ENCODE data around the gene CASZ1.

The CASZ1 gene

DNA sequence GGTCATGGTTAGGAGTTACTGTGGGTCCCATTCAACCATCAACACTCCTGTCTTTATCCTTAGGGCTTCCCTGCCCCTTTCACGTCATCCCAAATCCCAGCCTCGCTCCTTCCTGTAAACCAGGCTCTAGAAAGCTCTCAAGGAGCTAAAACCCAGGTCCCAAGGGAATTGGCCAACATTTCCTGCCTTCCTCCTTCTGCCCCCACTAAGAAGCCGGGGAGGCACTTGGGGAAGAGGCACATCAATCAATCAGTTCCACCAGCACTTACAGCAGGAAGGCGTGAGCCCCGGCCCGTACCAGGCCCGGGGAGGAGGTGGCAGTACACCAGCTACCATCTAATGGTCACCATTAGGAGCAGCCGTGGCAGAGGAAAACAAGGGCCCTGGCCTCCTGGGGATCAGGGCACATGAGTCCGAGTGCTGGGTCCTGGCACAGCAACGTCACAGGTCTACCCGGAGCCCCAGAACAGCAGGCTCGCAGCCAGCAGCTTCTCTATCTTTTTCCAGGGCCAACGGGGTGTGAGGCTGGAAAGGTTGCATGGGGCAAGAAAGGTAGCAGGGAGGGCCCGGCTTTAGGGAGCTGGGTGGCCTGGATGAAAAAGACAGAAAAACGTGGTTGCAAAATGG lies 108.6 kb downstream of the CASZ1 start:
- peak; percentile 3 to 16 for DNase-seq (ENCODE audit: low read depth in 2 of 2)

DNA sequence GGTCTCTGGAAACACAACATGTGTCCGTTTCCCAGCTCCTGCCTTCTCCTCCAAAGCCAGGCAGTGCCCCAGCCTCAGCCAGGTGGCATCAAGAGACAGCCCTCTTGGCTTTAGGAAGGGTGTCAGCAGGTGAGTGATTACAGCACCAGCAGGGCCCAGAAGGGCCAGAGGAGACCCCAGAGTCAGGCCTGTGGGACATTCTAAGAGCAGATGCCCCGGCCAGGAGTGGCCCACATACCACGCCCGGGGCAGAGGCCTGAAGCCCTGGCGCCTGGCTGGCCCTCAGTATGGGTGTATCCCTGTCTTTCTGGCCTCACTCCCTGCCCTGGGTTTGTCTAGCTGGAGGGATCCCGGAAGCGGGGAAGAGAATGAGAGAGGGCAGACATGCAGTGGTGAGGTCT lies 109.2 kb downstream of the CASZ1 start:
- no peak for DNase-seq (ENCODE audit: low read depth in 2 of 2)

DNA sequence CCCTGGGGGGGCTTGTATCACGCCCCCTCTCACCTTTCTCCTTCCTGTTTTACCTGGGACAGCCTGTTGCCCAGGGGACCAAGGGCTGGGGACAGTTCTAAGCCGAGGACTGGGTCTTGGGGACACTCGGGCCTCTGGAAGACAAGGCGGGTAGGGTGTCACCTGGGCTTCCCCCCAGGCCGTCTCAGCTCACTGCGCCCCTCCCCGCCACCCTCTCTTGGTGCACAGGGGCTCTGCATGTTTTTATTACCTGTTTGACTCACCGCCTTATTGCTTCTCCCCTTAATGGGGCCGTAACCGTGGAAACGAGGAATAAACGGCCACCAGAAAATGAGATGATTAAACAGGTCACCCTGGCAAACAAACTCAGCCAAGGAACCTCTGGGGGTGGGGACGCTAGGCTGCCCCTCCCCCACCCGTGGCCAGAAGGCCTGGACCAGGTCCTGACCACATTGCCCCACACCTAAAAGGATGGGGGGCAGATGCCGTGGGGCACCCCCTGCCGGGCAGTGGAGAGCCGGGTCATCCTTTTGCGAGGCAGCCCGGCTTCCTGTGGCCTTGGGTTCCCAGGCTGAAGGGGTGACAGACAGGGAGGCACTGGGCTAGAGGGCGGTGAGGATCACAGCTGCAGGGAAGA lies 109.9 kb downstream of the CASZ1 start:
- no peak for DNase-seq (ENCODE audit: low read depth in 2 of 2)

DNA sequence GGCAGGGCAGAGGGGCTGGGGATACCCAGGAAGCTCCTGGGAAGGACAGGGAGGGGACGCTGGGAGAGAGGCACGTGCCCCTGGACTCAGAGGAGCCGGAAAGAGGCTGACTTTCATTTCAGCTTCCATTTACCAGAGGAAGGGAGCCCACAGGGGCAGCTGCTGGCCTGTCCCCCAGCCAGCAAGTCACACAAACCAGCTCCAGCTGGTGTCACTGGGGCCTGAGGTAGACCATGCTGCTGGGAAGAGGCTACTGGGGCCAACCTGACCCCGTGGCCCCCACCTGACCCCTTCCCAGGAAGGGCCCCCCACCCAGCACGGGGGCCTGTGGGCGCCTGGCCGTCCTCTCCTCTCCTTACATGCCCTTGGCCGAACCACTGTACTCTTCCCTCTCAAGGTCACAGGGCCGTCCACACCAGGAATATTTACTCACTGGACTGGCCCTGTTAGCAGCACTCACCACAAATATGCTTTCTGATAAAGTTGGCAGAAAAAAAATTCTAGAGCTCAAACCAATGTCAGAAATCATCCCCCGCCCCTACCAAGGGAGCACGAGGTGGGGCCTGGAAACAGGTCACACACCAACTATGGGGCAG lies 110.5 kb downstream of the CASZ1 start:
- DNase-seq (ENCODE audit: low read depth in 2 of 2): no peak

DNA sequence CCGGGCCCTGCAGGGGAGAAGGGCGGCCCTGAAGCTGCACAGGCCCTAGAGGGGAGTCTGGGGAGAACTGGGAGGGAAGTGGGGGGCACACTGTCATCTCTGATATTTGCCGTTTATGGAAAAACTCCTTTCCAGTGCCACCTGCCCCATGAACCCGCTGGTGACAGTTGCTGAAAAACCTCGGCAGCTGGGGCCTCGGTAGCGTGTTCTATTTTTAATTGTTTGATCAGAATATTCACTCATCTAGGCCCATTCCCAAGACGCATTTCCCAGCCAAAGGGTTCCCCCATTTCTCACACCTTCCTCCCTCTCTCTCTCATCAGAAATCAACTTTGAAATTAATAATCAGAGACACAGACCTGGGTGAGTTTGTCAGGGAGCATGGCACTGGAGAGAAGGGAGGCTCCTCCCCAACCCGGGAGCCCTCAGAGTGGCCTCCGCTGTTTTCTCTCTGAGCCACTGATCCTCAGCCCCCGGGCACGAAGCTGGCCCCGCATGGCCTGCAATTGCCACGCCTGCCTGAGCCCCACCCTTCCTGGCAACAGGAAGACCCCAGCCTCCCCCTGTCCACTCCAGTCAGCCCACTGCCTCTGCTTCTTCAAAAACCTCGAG lies 111.1 kb downstream of the CASZ1 start:
- DNase-seq (ENCODE audit: low read depth in 2 of 2): no peak

DNA sequence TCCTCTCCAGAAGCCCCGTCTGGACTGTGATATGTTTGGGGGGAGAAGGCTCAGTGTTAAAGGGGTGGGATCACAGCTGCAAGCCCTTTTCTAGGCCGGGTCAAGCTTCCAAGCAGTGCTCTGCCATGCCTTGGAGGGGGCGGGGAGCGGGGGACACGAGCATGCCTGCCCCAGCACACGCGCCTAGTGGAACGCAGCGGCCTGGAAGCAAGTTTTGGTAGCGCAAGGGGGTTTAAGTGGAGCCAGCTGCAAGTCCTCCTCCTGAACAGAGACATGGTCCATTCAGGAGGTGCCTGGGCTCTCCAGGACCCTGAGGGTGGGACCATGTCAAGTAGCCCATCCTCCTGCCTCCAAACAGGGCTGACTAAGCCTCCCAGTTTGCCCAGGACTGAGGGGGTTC lies 112.2 kb downstream of the CASZ1 start:
- DNase-seq (ENCODE audit: low read depth in 2 of 2): no peak

DNA sequence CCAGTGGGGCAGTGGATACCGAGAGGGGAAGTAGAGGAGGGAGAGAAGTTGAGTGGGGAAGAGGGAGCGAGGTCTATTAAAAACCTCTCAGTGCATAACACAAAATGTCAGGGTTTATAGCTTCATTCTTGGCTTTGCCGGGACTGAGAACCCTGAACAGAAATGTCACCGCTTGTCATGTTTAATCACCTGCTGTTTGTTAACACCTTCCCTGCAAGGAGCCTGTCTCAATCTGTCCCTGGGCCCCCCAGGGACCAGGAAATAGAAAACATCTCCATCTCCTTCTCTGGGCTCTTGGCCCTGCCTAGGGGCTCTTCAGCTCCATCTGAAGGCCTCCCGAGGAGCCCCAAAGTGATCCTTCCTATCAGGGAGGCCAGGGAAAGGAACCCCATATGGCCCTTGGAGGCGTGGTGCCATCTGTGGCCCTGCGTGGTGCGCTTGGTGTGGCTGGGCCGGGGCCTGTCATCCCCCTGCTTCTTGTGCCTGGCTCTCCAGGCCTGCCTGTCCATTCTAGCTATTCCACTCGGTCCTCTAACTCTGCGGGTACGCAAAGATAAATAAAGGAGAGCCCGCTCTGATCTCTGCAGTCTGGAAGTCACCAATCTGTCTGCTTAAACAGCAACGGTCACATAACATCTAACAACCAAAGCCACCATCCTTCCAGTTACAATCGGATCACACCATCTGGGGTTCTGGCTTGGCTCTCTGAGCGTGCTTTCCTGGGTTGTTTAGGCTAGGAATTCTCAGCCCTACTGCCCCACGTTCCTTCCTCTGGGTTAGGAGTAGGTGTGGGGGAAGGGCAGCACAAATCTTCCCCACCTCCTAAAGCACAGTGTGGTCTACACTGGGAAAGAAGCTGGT lies 113.8 kb downstream of the CASZ1 start:
- no peak for DNase-seq (ENCODE audit: low read depth in 2 of 2)

DNA sequence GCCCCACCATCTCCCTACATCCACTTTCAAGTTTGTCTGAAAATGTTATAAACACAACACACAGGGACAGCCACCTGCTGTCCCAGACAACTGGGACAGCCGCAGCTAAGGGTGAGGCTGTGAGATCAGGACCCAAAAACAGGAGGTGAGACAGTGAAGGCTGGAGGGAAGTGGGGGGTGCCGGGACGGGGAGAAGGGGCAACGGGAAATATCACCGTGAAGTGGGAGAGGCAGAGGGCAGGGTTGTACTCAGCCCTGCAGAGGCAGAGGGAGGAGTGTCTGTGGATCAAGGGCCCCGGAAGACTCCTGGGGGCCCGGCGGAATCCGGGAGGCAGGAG lies 114.4 kb downstream of the CASZ1 start:
- DNase-seq (ENCODE audit: low read depth in 2 of 2): no peak

DNA sequence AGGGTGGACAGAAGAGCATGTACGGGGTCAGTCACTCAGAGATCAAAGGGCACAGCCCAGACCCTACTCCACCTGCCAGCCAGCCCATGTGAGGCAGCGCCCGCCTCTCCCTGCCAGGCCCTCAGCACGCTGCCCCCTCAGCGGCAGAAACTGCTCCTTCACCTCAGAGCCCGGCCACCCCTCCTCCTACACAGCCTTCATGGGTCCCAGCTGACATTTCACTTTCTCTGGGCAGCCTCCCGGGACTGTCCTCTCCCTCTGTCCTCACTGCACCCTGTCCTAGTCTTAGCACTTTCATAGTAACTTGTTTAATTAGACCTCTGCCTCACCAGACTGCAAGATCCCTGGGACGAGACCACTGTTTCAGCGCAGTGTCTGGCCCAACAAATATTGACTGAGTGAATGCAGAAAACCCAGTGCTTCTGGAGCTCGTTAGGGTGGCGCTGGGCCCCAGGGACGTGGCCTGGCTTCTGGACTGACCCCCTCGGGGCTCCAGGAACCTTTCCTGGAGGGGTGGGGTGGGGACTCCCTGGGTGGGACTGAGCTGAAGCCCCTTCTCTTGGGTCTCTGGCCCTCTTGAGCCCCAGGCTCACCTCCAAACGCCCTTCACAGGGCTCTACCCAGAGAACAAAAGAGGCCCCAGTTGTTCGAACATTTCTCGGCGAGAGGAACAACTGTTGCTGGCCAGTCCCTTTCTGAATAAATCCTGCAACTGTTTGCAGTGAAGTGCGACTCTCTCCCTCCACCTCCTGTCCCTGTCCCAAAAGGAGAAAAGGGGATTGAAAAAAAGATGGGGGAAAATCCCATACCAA lies 114.9 kb downstream of the CASZ1 start:
- DNase-seq (ENCODE audit: low read depth in 2 of 2): no peak

DNA sequence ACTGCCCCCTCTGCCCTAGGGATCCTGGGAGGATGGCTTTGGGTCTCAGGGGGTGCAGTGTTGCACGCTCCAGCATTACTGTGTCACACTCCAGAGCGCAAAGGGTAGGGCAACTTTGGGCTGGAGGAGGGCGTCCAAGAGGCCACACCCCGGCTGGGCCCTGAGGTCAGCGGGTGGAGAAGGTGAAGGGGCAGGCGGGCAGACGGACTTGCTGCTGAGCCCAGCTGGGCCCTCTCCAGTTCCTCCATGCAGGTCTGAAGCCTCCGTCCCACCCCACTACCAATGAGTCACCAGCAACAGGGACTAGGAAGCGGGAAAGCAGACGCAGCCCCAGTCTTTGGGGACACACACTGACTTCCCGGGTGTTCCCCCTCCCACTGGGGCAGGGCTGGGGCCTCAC lies 116.0 kb downstream of the CASZ1 start:
- DNase-seq (ENCODE audit: low read depth in 2 of 2): no peak

DNA sequence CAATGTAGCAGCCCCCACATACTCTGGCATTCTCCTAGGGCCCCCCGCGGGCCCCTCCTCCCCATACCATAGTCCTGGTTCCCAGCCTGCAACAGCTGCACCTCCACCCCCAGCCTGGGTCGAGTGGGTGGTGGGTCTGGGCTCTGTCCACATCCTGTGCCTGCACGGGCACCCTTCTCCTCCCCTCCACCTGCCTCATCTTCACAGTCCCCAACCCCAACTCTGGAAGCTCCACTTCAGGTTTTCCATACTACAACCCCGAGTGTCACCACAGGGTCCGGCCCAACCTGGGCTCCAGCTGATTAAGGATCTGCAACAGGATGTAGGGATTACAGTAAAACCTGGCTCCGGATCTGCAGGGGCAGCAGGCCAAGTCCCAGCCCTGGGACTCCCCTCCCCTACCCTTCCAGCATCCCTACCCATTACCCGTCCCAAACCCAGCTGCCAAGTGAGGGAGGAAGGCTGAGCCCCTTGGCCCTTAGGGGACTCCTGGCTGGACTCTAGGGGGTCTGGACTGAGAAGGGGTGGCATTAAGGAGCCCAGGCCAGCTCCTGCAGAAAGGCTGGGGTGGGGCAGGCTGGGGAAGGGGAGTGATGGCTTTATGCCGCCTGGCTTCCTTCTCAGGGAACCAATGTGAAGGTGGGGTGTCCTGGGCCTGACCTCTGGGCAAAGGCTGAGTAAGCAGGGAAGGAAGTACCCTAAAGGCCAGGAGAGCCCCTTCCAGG lies 116.8 kb downstream of the CASZ1 start:
- DNase-seq (ENCODE audit: low read depth in 2 of 2): peak; percentile 13 to 18

DNA sequence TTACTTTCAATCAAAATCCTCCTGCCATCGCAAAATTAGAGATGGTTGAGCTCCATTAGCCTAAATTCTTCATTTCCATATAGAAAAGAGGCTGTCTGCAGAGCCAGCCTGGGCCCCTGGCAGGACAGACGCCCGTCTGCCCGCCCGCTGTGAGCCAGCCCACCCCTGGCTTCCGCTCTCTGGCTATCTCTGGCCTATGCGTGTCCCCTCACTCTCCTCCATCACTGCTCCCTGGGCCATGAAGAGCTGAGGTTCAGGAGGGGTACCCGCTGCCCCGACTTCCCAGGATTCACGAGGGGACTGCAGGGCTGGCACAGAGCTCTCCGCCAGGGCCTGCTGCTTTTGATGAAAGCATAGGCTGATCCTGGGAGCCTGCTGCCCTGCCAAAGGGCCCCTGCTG lies 117.6 kb downstream of the CASZ1 start:
- DNase-seq (ENCODE audit: low read depth in 2 of 2): no peak

DNA sequence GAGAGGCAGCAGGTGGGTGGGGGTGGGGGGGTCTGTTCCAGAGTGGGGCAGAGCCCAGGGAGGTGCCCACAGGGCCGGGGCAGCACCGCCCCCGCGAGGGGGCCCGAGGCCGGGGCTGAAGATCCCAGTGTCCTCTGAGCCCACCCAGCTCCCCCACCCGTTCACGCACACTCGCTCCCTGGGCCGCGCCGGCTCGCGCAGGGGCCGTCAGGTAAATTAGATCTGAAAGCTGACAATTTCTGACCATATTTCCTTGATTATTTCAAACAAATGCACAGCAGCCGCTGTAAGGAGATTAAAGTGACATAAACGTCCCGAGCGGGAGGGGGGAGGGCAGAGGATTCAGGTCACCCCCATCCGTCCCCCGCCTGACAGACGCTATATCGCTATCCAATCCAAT lies 118.0 kb downstream of the CASZ1 start:
- no peak for DNase-seq (ENCODE audit: low read depth in 2 of 2)

DNA sequence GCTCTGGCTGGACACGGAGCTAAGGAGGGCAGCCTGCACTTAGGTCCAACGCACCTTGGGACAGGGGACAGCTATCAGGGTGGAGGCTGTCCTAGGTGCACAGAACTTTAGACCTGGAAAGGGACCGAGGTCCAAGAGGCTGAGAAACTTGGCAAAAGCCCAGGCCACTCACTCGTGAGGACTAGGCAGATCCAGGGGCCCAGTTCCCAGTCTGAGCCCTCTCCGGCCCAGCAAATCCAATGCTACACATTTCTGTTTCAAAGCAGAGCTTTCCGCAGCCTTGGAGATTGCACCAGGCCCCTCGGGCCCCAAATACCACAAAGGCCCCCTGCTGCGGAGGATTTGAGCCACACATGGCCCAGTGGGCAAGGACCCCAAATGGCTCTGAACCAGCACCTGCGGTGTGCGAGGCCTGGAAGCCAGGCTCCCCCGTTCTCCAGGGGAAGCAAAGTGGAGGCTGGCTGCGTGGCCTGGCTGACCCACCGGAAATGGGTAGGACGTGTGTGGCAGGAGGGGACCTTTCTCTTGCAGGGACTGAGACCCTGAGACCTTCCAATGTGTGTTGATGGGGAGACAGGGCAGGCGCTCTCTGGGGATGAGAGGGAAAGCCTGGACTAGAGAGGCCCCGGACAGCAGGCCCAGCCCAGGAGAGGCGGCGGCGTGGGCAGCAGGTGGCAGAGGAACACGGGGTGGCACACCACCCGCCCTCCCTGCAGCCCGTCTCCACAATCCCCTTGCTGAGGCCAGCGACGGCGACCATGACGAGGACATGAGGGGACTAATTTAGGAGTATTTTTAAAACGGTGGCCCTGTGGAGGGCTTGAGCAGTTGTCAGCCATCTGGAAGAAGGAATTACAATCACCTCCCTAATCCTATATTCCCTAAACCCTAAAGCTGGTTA lies 118.7 kb downstream of the CASZ1 start:
- DNase-seq (ENCODE audit: low read depth in 2 of 2): no peak

DNA sequence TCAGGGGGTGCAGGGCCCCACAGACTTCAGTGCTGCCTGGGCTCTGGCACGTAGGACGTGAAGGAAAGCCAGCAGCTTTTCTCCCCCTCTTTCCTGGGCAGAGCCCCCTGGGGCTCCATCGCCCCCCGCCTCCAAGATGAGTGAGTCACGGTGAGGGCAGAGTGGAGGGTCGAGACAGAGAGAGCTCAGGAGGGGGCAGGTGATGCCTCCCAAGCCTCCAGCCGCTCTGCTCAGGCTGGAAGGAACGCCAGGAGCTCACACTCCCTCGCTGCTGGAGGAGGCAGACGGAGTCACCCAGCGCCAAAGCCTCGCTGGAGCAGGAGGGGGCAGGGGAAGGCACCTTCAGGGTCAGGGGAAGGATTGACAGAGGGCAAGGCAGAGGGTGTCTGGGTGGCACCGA lies 119.5 kb downstream of the CASZ1 start:
- no peak for DNase-seq (ENCODE audit: low read depth in 2 of 2)

DNA sequence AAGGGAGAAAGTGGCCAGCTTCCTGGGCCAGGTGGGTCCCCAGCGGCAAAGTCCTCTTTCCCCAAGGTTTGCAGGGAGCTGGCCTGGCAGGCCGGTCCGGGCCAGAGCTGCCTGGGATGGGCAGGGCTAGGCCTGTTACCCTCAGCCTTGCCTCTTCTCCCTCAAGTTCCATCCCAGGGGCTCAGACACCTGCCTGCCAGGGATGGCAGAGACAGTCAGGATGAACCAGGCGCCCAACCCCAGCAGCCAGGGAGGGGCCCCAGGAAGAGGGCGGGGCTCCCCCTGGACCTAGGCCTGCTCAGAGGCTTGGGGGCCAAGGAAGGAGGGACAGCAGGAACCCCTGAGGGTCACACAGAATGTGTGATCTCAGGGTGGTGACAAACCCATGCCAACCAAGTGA lies 120.6 kb downstream of the CASZ1 start:
- DNase-seq (ENCODE audit: low read depth in 2 of 2): no peak

DNA sequence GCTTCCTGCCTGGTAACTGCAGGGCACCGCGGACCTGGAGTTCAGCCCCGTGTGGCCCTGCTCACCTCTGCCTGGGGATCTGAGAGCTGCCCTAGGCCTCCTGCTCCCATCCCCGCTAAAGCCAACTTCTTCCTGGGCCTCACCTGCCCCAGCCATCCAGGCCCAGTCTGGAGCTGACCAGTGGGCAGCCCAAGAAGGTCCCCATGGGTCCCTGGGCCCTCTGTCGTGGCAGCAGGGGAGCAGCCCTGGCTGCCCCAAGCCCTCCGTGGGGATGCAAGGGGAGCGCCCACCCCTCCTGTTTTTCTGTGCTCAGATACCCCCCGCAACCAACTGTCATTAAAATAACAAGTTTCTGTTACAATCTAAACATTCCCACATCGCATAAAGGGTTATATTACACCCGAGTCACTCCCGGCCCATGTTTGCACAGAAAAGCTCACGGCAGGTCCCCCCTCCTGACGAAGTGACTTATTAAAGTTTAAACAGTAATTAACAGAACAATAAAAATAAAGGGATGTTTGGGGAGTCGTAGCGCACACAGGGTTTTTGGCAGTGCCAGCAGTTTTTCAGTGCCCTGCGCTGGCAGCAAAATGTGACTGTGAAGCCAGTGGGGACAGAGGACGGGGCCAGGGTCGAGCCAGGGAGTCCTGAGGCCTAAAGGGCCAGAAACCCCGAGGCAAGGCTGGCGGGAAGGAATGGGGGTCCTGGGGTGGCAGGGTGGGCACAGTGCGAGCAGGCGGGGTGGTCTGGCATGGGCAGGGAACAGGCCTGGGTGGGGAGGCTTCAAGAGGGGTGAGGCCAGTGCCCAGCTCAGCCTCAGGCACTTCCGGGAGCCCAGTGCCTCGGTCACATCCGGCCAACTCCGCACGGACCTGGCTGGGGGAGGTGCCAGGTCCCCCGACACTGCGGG lies 121.5 kb downstream of the CASZ1 start:
- no peak for DNase-seq (ENCODE audit: low read depth in 2 of 2)

DNA sequence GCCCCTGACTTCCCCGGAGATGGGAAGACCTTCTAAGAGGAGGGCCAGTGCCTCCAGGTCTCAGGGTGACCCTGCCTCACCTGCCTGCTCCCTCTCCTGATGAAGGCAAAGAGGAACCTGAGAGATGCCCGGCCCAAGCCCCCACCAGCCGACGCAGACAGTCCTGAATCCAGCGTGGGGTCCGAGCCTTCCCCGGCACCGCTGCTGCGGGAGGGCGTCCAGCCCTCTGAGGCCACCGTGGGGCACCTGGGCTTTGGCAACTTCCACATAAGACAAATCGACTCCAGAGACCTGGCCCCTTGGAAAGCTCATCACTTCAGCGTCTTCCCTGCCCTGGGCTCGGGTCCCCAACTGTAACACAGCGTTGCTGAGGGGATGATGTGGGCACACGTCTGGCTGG lies 122.2 kb downstream of the CASZ1 start:
- no peak for DNase-seq (ENCODE audit: low read depth in 2 of 2)
